NCI-H1436 (cell line): ENCODE measurements around the gene CLVS2.

ENCODE experiments used
- DNase-seq: peaks from one replicate; lab custom pipeline; 2025; lab: John Stamatoyannopoulos, UW

The CLVS2 gene

GRCh38 chr6:123024976-123025375 is 28.9 kb downstream of the CLVS2 start:
- DNase-seq: no peak

GRCh38 chr6:123027408-123027807 is 31.4 kb downstream of the CLVS2 start:
- no peak for DNase-seq

- no peak for DNase-seq
Measured at GRCh38 chr6:123028263-123028662, 32.2 kb downstream of the CLVS2 start.

- no peak for DNase-seq
Measured at GRCh38 chr6:123030282-123030681, 34.2 kb downstream of the CLVS2 start.

GRCh38 chr6:123036648-123037047 is 40.6 kb downstream of the CLVS2 start:
- DNase-seq: no peak

- no peak for DNase-seq
Measured at GRCh38 chr6:123039431-123039830, 43.4 kb downstream of the CLVS2 start.

GRCh38 chr6:123042401-123042800 is 46.4 kb downstream of the CLVS2 start:
- no peak for DNase-seq

- DNase-seq: no peak
Measured at GRCh38 chr6:123044341-123044860, 48.4 kb downstream of the CLVS2 start.

- no peak for DNase-seq
Measured at GRCh38 chr6:123053602-123054225, 57.7 kb downstream of the CLVS2 start.

- DNase-seq: no peak
Measured at GRCh38 chr6:123055256-123055655, 59.2 kb downstream of the CLVS2 start.

- DNase-seq: peak; percentile 70
Measured at GRCh38 chr6:123062670-123063069, 66.6 kb downstream of the CLVS2 start.

- no peak for DNase-seq
Measured at GRCh38 chr6:123064038-123064437, 68.0 kb downstream of the CLVS2 start.

GRCh38 chr6:123074616-123075015 is 78.6 kb downstream of the CLVS2 start:
- no peak for DNase-seq

GRCh38 chr6:123085403-123085802 is 89.4 kb downstream of the CLVS2 start:
- DNase-seq: no peak

GRCh38 chr6:123089226-123089625 is 93.2 kb downstream of the CLVS2 start:
- no peak for DNase-seq

GRCh38 chr6:123091091-123091895 is 95.3 kb downstream of the CLVS2 start:
- no peak for DNase-seq

GRCh38 chr6:123091896-123092271 is 95.8 kb downstream of the CLVS2 start:
- DNase-seq: no peak

- no peak for DNase-seq
Measured at GRCh38 chr6:123094795-123095194, 98.8 kb downstream of the CLVS2 start.

GRCh38 chr6:123105561-123105960 is 109.5 kb downstream of the CLVS2 start:
- no peak for DNase-seq

- no peak for DNase-seq
Measured at GRCh38 chr6:123116370-123116769, 120.3 kb downstream of the CLVS2 start.

GRCh38 chr6:123117145-123117908 is 121.3 kb downstream of the CLVS2 start:
- DNase-seq: no peak

- DNase-seq: no peak
Measured at GRCh38 chr6:123118811-123119210, 122.8 kb downstream of the CLVS2 start.
